Motor neuron (in vitro differentiated cells): ENCODE measurements around the gene P2RY8. TPM values are rescaled to one million over a fixed set of nuclear protein-coding genes. Genes with fewer than 3 reads are reported as not detected.
"Not testable (repeated sequence)": the region's sequence is repeated elsewhere in the genome, so short reads cannot be mapped to it uniquely, and the experiment has no call there.

ENCODE experiments used
- ATAC-seq, 8 experiments: fragments of 200-7000 bp; cut with Tn5 transposase; replicated peaks in 6 of 8; 2 replicates each; pipeline ENCODE4 v1.8.0; 2021; ENCODE audit warnings: mild to moderate bottlenecking in 8 of 8, moderate library complexity in 8 of 8
- H3K27ac ChIP-seq, 2 donors: fragments of 250-450 bp; sonication (Bioruptor Pico); 2 replicates each; pipeline ENCODE4 v1.9.0; 2021; ENCODE audit warnings: antibody characterized with exemption in 2 of 2, mild to moderate bottlenecking in 2 of 2, moderate library complexity in 1 of 2
- H3K4me1 ChIP-seq, 2 donors: fragments of 250-450 bp; sonication (Bioruptor Pico); replicated peaks in 1 of 2; 2 replicates each; pipeline ENCODE4 v1.6.1; 2021; ENCODE audit warnings: antibody characterized with exemption in 2 of 2, mild to moderate bottlenecking in 2 of 2, moderate library complexity in 1 of 2
- H3K4me3 ChIP-seq, 5 donors: fragments of 250-450 bp; sonication (Bioruptor Pico); 2 replicates each; pipeline ENCODE4 v1.9.0; 2021; ENCODE audit warnings: antibody characterized with exemption in 5 of 5, mild to moderate bottlenecking in 5 of 5, moderate library complexity in 4 of 5
- WGBS, 10 experiments: fragments of 450-650 bp; shearing (Covaris generic); methylation state at CpG; one replicate each; pipeline ENCODE4 v1.0.0; 2022; 5-methylcytosine and 5-hydroxymethylcytosine counted together
- in situ Hi-C, 9 experiments: fragments of 400-800 bp; cut with MboI; loops; one replicate each; pipeline ENCODE4 v1.15.0; 2021; ENCODE audit warnings: low sequenced_read_pairs in 9 of 9, low pct_unique_long_range_greater_than_20kb in 2 of 9; ENCODE audit not compliant: unreplicated experiment in 9 of 9
- total RNA-seq, 8 experiments: library from RNA; unstranded; fragments of 300-600 nt; gene quantifications; 2 replicates each; pipeline versions ENCODE4 v1.2.3 to v1.2.4, GENCODE V29; 2022

P2RY8 gene, protein sequence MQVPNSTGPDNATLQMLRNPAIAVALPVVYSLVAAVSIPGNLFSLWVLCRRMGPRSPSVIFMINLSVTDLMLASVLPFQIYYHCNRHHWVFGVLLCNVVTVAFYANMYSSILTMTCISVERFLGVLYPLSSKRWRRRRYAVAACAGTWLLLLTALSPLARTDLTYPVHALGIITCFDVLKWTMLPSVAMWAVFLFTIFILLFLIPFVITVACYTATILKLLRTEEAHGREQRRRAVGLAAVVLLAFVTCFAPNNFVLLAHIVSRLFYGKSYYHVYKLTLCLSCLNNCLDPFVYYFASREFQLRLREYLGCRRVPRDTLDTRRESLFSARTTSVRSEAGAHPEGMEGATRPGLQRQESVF
- total RNA-seq: 1 to 10 TPM in 1 of 8 experiments, under 1 TPM in 5, not detected in 2; 0.13 to 2.1 (median 0.22) TPM

DNA sequence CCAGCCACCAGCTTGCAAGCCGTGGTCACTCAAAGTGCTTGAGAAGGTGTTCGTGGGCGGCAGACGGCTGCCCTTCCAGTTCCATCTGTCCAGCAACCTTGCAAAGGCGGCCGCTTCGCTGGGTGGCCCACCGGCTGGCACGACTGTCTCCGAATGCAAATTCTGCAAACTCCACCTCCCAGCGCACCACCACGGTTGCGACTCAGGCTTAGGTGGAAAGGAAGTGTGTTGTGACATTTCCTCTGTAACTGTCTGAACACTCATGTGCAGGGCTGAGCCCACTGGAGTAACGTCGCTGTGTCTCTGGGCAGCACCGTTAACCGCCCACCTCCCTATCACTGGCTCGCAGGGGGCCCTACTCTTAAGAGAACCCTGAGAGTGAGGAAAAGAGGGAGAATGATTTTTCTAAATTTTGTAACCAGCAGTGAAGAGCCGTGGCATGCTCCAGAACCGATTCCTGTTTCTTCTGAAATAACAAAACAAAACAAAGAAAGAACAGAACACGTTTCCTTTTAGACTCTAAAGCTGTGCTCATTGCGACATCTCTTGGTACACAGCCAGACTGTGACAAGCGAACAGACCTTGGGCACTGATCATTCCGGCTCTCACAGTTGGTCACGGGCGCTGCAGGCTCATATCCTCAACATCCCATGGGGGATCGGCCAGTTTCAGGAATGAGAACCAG lies at the start of gene P2RY8:
TSS of gene P2RY8 (minus strand) at position 155 of the 685 bp plus-strand sequence. CDS start 70,627 bp downstream, outside the sequence.
- Histone ChIP-seq H3K27ac (peak within 1 kb of the TSS in 1 of 2 donors; percentile 29), H3K4me3 (no peak within 1 kb of the TSS), H3K4me1 (peaks cover 0 to 8% of the 10 kb centered on the region in 2 donors)
- 0 to 100% (median 64%) methylated on average over 1 to 9 of the region's 27 CpGs; no CpG with 5 or more reads in 1 of the 10 experiments for WGBS, 10 experiments
- ATAC-seq: peak in 1 of 8 experiments; percentile 16
- in situ Hi-C loops: no loop called here

DNA sequence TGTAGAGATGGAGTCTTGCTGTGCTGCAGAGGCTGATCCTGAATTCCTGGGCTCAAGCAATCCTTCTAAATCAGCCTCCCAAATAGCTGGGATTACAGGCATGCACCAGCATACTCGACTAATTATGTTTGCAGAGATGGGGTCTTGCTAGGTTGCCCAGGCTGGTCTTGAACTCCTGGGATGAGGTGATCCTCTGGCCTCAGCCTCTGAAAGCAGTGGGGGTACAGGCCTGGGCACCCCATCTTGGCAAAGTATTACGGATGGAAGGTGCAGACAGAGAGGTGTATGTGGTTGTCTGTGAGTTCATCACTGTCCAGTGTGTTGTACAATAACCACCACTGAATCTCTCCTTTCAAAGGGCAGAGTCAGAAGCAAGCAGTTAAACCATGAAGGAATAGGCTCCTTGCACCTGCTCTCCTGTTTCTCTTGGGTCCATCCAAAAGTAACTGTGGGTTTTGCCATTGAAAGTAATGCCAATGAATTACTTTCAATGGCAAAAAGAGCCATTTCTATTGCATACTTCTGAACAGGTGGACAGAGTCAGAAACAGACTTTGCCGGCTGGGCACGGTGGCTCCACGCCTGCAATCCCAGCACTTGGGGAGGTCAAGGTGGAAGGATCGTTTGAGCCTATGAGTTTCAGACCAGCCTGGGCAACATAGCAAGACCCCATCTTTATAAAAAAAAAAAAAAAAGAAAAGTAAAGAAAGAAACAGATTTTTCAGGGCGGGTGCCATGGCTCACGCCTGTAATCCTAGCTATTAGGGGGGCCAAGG lies 47.4 kb upstream of the P2RY8 start:
- in situ Hi-C loops: loop anchor here in 1 of 9 experiments (25.0 kb wide), 1 partner anchor 122 kb away; the partner anchor contains the start of gene ASMTL
- Histone ChIP-seq H3K4me3 (no peak overlapping the region), H3K27ac (no peak overlapping the region), H3K4me1 (no peaks in the 10 kb centered on the region)
- 17 to 100% (median 90%) methylated on average over 1 to 6 of the region's 8 CpGs; no CpG with 5 or more reads in 3 of the 10 experiments for WGBS, 10 experiments
- no peak for ATAC-seq

DNA sequence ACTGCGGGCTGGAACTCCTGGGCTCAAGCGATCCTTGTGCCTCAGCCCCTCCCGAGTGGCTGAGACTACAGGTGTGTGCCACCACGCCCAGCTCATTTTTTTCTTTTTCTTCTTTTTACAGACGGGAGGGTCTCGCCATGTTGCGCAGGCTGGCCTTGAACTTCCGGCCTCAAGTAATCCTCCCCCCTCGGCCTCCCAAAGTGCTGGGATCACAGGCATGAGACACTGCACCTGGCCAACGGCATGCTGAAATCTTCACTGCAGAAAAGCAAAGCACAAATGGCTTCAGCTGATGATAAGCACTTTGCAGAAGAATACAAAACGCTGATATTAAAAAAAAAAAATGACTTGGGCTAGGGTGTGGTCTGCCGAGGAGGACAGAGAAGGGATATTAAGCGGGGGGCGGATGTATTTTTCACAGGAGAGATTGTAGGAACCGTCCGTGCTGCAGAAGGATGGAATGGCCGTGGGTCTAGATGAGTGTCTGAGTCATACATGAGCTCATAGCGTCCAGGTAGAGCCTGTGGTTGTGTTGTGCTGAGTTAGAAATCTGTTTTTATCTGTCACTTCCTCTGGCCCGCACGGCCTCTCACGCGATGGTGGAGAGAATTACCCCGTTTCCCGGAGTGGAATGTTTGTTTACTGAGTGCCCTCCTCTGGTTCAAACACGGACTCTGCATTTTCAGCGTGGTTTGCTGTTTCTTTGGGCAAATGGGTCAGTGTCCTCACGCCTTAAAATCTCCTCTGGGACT lies 45.9 kb upstream of the P2RY8 start:
- no peak for ATAC-seq
- Histone ChIP-seq H3K4me3 (no peak overlapping the region), H3K27ac (no peak overlapping the region), H3K4me1 (no peaks in the 10 kb centered on the region)
- WGBS, 10 experiments: 39 to 79% (median 63%) methylated on average over 3 to 26 of the region's 27 CpGs; no CpG with 5 or more reads in 1 of the 10 experiments
- in situ Hi-C loops: loop anchor here in 1 of 9 experiments (25.0 kb wide), 1 partner anchor 121 kb away; the partner anchor contains the start of gene ASMTL

DNA sequence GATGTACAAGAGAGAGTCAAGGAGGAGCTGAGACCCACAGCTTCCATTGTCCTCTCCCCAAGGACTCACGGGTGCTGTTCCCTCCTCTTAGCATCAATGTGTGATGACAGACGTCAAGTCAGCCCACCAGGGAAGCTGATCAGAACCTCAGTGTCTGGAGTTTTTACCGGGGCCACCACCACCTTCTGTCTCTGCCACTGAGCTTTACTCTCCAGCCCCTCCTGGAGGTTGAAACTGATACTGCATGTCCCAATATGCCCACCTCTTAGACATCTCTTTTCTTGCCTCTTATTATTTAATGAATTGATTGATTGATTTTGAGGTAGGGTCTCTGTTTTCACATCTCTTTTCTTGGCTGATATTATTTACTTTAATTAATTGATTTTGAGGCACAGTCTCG lies 44.1 kb upstream of the P2RY8 start:
- no peak overlapping the region for H3K27ac ChIP-seq
- 0 to 100% (median 46%) methylated on average over 1 to 4 of the region's 4 CpGs; no CpG with 5 or more reads in 2 of the 10 experiments for whole genome bisulfite sequencing, 10 experiments
- in situ Hi-C loops: loop anchor here in 1 of 9 experiments (25.0 kb wide), 1 partner anchor 119 kb away; the partner anchor contains the start of gene ASMTL
- no peak overlapping the region for H3K4me3 ChIP-seq
- no peaks in the 10 kb centered on the region for H3K4me1 ChIP-seq
- peak in 3 of 8 experiments; percentile 78 to 88 (median 85) for ATAC-seq

DNA sequence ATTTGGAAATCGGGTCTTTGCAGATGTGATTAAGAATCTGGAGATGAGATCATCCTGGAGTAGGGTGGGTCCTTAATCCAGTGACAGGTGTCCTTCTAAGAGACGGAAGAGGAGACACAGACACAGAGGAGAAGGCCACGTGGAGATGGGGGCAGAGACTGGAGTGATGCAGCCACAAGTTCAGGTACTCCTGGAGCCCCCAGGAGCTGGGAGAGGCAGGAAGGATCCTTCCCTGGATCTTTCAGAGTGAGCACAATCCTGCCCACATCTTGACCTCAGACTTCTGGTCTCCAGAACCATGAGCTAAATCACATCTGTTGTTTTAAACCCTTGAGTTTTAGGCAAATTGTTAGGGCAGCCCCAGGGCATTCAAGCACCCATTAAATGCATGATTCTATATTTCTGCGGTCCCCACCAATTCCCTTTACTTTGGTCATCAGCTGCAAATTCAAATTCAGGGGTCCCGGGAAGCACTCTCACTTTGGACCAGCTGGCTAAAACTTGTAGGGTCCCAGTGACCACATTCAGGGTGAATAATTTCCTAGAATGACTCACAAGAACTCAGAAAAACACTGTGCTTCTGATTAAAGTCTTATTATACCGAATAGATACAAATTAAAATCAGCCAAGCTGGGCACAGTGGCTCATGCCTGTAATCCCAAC lies 41.7 kb upstream of the P2RY8 start:
- H3K4me3 ChIP-seq: no peak overlapping the region
- 0 to 100% (median 60%) methylated on average over 1 to 5 of the region's 6 CpGs for WGBS, 10 experiments
- no peaks in the 10 kb centered on the region for H3K4me1 ChIP-seq
- in situ Hi-C loops: loop anchor here in 1 of 9 experiments (25.0 kb wide), 1 partner anchor 116 kb away; the partner anchor contains the start of gene ASMTL
- ATAC-seq: peak in 2 of 8 experiments; percentile 16 to 45
- H3K27ac ChIP-seq: no peak overlapping the region

DNA sequence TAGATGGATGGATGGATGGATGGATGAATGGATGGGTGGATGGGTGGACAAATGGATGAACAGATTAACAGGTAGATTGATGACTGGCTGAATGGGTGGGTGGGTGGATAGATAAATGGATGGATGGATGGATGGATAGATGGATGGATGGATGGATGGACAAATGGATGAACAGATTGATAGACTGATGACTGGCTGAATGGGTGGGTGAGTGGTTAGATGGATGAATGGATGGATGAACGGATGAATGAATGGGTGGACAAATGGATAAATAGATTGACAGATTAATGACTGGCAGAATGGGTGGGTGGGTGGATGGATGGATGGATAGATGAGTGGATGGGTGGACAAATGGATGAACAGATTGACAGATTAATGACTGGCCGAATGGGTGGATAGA lies 40.9 kb upstream of the P2RY8 start:
- in situ Hi-C loops: loop anchor here in 1 of 9 experiments (25.0 kb wide), 1 partner anchor 116 kb away; the partner anchor contains the start of gene ASMTL
- H3K4me3 ChIP-seq: no peak overlapping the region
- H3K27ac ChIP-seq: no peak overlapping the region
- H3K4me1 ChIP-seq: no peaks in the 10 kb centered on the region
- no peak for ATAC-seq
- 14 to 82% (median 25%) methylated on average over 1 to 2 of the region's 2 CpGs; no CpG with 5 or more reads in 1 of the 10 experiments for WGBS, 10 experiments

DNA sequence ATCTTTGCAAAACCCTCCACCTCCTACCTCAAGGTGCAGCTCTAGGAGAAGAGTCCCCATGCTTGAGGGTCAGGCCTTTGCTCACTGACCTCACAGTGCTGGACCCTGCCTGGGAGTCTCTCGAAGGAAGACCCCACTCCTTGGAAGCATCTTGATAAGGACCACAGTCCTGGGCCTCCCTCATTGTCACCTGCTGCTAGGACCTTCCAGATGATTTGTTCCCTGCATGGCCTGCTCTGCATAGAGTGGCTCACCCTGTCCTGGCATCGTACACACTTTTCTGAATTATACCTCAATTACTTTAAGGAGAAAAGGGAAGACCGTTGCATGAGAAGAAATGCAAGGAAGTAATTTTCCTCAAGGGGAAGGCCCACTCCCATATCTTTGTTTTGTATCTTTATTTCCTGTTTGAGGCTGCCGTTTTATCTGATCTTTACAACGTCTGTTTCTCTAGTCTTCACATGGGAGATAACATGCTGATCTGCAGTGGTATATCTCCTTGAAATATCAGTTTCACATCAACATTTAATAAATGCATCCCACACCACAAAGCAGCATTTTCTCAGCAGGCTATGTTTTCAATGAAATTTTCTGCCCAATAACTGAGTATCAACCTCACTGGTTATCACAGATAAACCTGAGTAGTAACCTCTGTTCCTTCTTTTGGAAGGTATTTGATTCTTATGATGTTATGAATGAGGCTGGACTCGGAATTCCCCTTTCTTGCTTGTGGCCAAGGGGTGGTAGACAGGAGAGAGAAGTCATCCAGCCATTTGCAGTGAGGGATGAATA lies 39.4 kb upstream of the P2RY8 start:
- ATAC-seq: no peak
- 0 to 75% (median 59%) methylated on average over 1 to 5 of the region's 6 CpGs; no CpG with 5 or more reads in 2 of the 10 experiments for WGBS, 10 experiments

DNA sequence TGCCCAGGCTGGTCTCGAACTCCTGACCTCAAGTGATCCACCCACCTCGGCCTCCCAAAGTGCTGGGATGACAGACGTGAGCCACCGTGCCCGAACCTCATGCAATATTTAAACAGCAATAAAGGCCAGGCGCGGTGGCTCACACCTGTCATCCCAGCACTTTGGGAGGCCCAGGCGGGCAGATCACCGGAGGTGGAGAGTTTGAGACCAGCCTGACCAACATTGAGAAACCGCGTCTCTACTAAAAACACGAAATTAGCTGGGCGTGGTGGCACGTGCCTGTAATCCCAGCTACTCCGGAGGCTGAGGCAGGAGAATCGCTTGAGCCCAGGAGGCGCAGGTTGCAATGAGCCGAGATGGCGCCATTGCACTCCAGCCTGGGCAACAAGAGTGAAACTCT lies 37.2 kb upstream of the P2RY8 start:
- H3K4me3 ChIP-seq, H3K4me1 ChIP-seq, H3K27ac ChIP-seq, ATAC-seq, in situ Hi-C loops: not testable (repeated sequence)
- 79 to 100% (median 91%) methylated on average over 2 to 17 of the region's 19 CpGs; no CpG with 5 or more reads in 1 of the 10 experiments for WGBS, 10 experiments

More for the DNA sequence above, 39.4 kb upstream of the P2RY8 start:
- no peak overlapping the region for H3K4me3 ChIP-seq
- no peaks in the 10 kb centered on the region for H3K4me1 ChIP-seq
- H3K27ac ChIP-seq: no peak overlapping the region
- in situ Hi-C loops: loop anchor here in 1 of 9 experiments (25.0 kb wide), 1 partner anchor 114 kb away; the partner anchor contains the start of gene ASMTL

DNA sequence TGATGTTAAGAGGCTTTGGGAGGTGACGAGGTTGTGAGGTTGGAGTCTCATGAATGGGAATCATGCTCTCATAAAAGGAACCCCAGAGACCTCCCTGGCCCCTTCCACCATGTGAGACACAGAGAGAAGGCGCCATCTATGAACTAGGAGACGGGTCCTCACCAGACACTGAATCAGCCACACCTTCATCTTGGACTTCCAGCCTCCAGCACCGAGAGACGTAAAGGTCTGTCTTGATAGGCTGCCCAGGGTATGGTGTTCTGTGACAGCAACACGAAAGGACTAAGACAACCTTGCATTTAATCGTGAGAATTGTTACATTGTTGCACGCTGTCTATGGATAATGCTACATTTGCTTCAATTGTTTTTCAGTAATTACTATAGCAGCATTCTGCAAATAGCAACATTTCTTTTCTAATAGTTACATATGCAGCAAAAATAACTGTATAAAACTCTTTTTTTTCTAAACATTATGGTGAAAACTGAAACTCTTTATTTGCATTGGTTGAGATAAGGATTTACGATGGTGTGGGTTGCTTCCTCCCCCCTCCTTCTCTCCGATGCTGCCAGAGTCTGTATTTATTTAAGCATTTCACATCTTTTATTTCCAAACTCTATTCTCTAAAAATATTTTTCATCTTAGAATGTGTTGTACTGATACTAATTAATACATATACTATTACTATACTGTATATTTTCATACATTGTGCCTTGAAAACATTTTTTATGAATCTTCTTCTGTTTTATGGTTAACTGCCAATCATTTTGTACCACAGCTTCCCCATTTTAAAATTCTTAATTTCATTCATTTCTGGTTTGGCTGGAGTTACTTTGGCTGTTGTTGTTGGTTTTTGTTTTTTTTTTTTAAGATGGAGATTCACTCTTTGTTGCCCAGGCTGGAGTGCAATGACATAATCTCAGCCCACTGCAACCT lies 28.0 kb upstream of the P2RY8 start:
- H3K27ac ChIP-seq: no peak overlapping the region
- H3K4me1 ChIP-seq: no peaks in the 10 kb centered on the region
- WGBS, 10 experiments: 0 to 87% (median 60%) methylated on average over 1 to 9 of the region's 10 CpGs; no CpG with 5 or more reads in 1 of the 10 experiments
- ATAC-seq: no peak
- H3K4me3 ChIP-seq: no peak overlapping the region
- in situ Hi-C loops: no loop called here

DNA sequence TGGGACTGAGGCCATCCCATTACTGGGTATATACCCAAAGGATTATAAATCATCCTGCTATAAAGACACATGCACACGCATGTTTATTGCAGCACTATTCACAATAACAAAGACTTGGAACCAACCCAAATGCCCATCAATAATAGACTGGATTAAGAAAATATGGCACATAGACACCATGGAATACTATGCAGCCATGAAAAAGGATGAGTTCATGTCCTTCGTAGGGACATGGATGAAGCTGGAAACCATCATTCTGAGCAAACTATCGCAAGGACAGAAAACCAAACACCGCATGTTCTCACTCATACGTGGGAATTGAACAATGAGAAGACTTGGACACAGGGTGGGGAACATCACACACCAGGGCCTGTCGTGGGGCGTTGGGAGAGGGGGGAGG lies 27.1 kb upstream of the P2RY8 start:
- ATAC-seq, H3K4me1 ChIP-seq, H3K4me3 ChIP-seq, H3K27ac ChIP-seq, in situ Hi-C loops: not testable (repeated sequence)
- WGBS, 10 experiments: 60 to 100% (median 86%) methylated on average over 1 to 3 of the region's 7 CpGs
